ENCODE measurements around the gene TPBGL. TPM values are rescaled to one million over a fixed set of nuclear protein-coding genes. Genes with fewer than 3 reads are reported as not detected.

TPBGL gene
- total RNA-seq, 4 donors from 2014 or later = 0.09 TPM; not detected in 3

- no peak for TF ChIP-seq CTCF (IDR thresholded peaks at IDR 0.05)
- TF ChIP-seq POLR2A (IDR thresholded peaks at IDR 0.05) = no peak
- intact Hi-C loops (cut with DNase I) = no loop called here
- WGBS, 2 donors = 68 to 81% methylated on average over 7 to 10 of the region's 14 CpGs
- H3K27ac ChIP-seq = no peak overlapping the region
- DNase-seq = no peak
- peaks cover 0 to 59% (median 0%) of the 10 kb centered on the region in 3 donors for H3K36me3 ChIP-seq
- H3K4me3 ChIP-seq = no peak overlapping the region
- no peaks in the 10 kb centered on the region for H3K27me3 ChIP-seq
- no peaks in the 10 kb centered on the region for H3K9me3 ChIP-seq
- H3K4me1 ChIP-seq = peaks cover 0 to 20% (median 4%) of the 10 kb centered on the region in 3 donors
These were observed 46.4 kb downstream of the TPBGL start for GRCh38 chr11:75286826-75287465.

GRCh38 chr11:75287579-75287978 is 47.0 kb downstream of the TPBGL start:
- Histone ChIP-seq H3K36me3 (peaks cover 0 to 55% (median 0%) of the 10 kb centered on the region in 3 donors), H3K9me3 (no peaks in the 10 kb centered on the region), H3K27ac (no peak overlapping the region), H3K4me1 (peaks cover 0 to 23% (median 4%) of the 10 kb centered on the region in 3 donors), H3K27me3 (no peaks in the 10 kb centered on the region), H3K4me3 (no peak overlapping the region)
- no peak for TF ChIP-seq CTCF (IDR thresholded peaks at IDR 0.05)
- TF ChIP-seq POLR2A (IDR thresholded peaks at IDR 0.05) = no peak
- WGBS, 2 donors = 79 to 94% methylated on average over 8 to 15 of the region's 17 CpGs
- DNase-seq = no peak
- intact Hi-C loops (cut with DNase I) = no loop called here

- WGBS, 2 donors = 92 to 100% methylated on average over 1 to 4 of the region's 6 CpGs
- DNase-seq = no peak
- H3K36me3 ChIP-seq = peaks cover 0 to 37% (median 0%) of the 10 kb centered on the region in 3 donors
- intact Hi-C loops (cut with DNase I) = no loop called here
- no peaks in the 10 kb centered on the region for H3K9me3 ChIP-seq
- no peak overlapping the region for H3K27ac ChIP-seq
- no peak overlapping the region for H3K4me3 ChIP-seq
- H3K4me1 ChIP-seq = peaks cover 3 to 37% (median 4%) of the 10 kb centered on the region in 3 donors
- H3K27me3 ChIP-seq = no peaks in the 10 kb centered on the region
- TF ChIP-seq CTCF (IDR thresholded peaks at IDR 0.05) = no peak
- no peak for TF ChIP-seq POLR2A (IDR thresholded peaks at IDR 0.05)
These were observed 48.9 kb downstream of the TPBGL start for GRCh38 chr11:75289511-75289760.

GRCh38 chr11:75289919-75290318 is 49.3 kb downstream of the TPBGL start:
- H3K27me3 ChIP-seq = no peaks in the 10 kb centered on the region
- H3K4me3 ChIP-seq = no peak overlapping the region
- intact Hi-C loops (cut with DNase I) = no loop called here
- no peaks in the 10 kb centered on the region for H3K9me3 ChIP-seq
- no peak overlapping the region for H3K27ac ChIP-seq
- TF ChIP-seq POLR2A (IDR thresholded peaks at IDR 0.05) (no peak), CTCF (IDR thresholded peaks at IDR 0.05) (no peak)
- 89 to 95% methylated on average over 3 to 11 of the region's 12 CpGs for WGBS, 2 donors
- DNase-seq = no peak
- H3K36me3 ChIP-seq = peaks cover 0 to 34% (median 0%) of the 10 kb centered on the region in 3 donors
- peaks cover 3 to 37% (median 4%) of the 10 kb centered on the region in 3 donors for H3K4me1 ChIP-seq

- Histone ChIP-seq H3K4me1 (peaks cover 3 to 37% (median 4%) of the 10 kb centered on the region in 3 donors), H3K4me3 (no peak overlapping the region), H3K27ac (no peak overlapping the region), H3K9me3 (no peaks in the 10 kb centered on the region), H3K27me3 (no peaks in the 10 kb centered on the region), H3K36me3 (peaks cover 0 to 20% (median 0%) of the 10 kb centered on the region in 3 donors)
- DNase-seq = no peak
- 83 to 96% methylated on average over 6 of the region's 6 CpGs for WGBS, 2 donors
- intact Hi-C loops (cut with DNase I) = no loop called here
- TF ChIP-seq CTCF (IDR thresholded peaks at IDR 0.05) (no peak), POLR2A (IDR thresholded peaks at IDR 0.05) (no peak)
These were observed 51.2 kb downstream of the TPBGL start for GRCh38 chr11:75291741-75292140.
